Erythroblast (primary cell): Measurements from ENCODE around the gene RASD2.
A peak's percentile ranks its signal among the peaks of the same experiment; 100 is the strongest.
"Not testable (repeated sequence)": the region's sequence is repeated elsewhere in the genome, so short reads cannot be mapped to it uniquely, and the experiment has no call there.

Source experiments
- DNase-seq, 2 experiments: peaks; one replicate each; lab custom pipeline; 2025; lab: John Stamatoyannopoulos, UW
- GATA1 ChIP-seq: IDR thresholded peaks from 2 replicates; pipeline ENCODE4 v1.6.1; 2011; ENCODE audit warnings: low read depth, mild to moderate bottlenecking, control low read depth, low read length, moderate library complexity
- POLR2A ChIP-seq: IDR thresholded peaks from 2 replicates; pipeline ENCODE4 v1.6.1; 2011; ENCODE audit warnings: mild to moderate bottlenecking, low read length

Gene RASD2

GRCh38 chr22:35510481-35510934 lies 30.1 kb upstream of the RASD2 start:
- no peak for DNase-seq
- TF ChIP-seq GATA1 (no peak), POLR2A (no peak)

GRCh38 chr22:35510951-35511350 lies 29.7 kb upstream of the RASD2 start:
- TF ChIP-seq GATA1 (no peak), POLR2A (no peak)
- DNase-seq = no peak

- DNase-seq = no peak
- TF ChIP-seq POLR2A (no peak), GATA1 (no peak)
Measured at GRCh38 chr22:35514366-35514765, 26.3 kb upstream of the RASD2 start.

GRCh38 chr22:35515952-35516351 lies 24.7 kb upstream of the RASD2 start:
- DNase-seq = not testable (repeated sequence)

- no peak for DNase-seq
- no peak for TF ChIP-seq GATA1
- TF ChIP-seq POLR2A = no peak
Measured at GRCh38 chr22:35516723-35517122, 23.9 kb upstream of the RASD2 start.

- no peak for DNase-seq
- no peak for TF ChIP-seq POLR2A
- TF ChIP-seq GATA1 = no peak
Measured at GRCh38 chr22:35517207-35517606, 23.4 kb upstream of the RASD2 start.

- no peak for TF ChIP-seq POLR2A
- no peak for TF ChIP-seq GATA1
- DNase-seq = no peak
Measured at GRCh38 chr22:35517769-35518530, 22.7 kb upstream of the RASD2 start.

- DNase-seq = no peak
- TF ChIP-seq POLR2A (no peak), GATA1 (no peak)
Measured at GRCh38 chr22:35518811-35519210, 21.8 kb upstream of the RASD2 start.

- TF ChIP-seq GATA1 (no peak), POLR2A (no peak)
- DNase-seq = no peak
Measured at GRCh38 chr22:35519306-35520000, 21.2 kb upstream of the RASD2 start.

- peak in 1 of 2 experiments; percentile 14 for DNase-seq
- TF ChIP-seq POLR2A = no peak
- TF ChIP-seq GATA1 = no peak
Measured at GRCh38 chr22:35521358-35522224, 19.0 kb upstream of the RASD2 start.

GRCh38 chr22:35522225-35523149 lies 18.1 kb upstream of the RASD2 start:
- TF ChIP-seq GATA1 = no peak
- no peak for TF ChIP-seq POLR2A
- DNase-seq = no peak

- TF ChIP-seq GATA1 (no peak), POLR2A (no peak)
- DNase-seq = no peak
Measured at GRCh38 chr22:35523167-35523947, 17.3 kb upstream of the RASD2 start.
